ENCODE measurements around the gene SWT1.
"Not testable (repeated sequence)": the region's sequence is repeated elsewhere in the genome, so short reads cannot be mapped to it uniquely, and the experiment has no call there.

The SWT1 gene

GRCh38 chr1:185193756-185194155, 36.8 kb downstream of the SWT1 start:
- no peak for DNase-seq

- not testable (repeated sequence) for DNase-seq
Measured at GRCh38 chr1:185198712-185199111, 41.7 kb downstream of the SWT1 start.

GRCh38 chr1:185200889-185201288, 43.9 kb downstream of the SWT1 start:
- DNase-seq, result no peak

GRCh38 chr1:185207170-185207569, 50.2 kb downstream of the SWT1 start:
- no peak for DNase-seq

GRCh38 chr1:185207980-185208602, 51.1 kb downstream of the SWT1 start:
- DNase-seq, result no peak

- DNase-seq, result no peak
Measured at GRCh38 chr1:185208626-185209180, 51.7 kb downstream of the SWT1 start.

- not testable (repeated sequence) for DNase-seq
Measured at GRCh38 chr1:185209357-185209756, 52.4 kb downstream of the SWT1 start.

- DNase-seq, result no peak
Measured at GRCh38 chr1:185213091-185213490, 56.1 kb downstream of the SWT1 start.

- DNase-seq, result no peak
Measured at GRCh38 chr1:185215911-185216310, 58.9 kb downstream of the SWT1 start.

GRCh38 chr1:185224132-185224531, 67.2 kb downstream of the SWT1 start:
- DNase-seq, result no peak

GRCh38 chr1:185227161-185227560, 70.2 kb downstream of the SWT1 start:
- DNase-seq, result no peak

- DNase-seq, result no peak
Measured at GRCh38 chr1:185228979-185229378, 72.0 kb downstream of the SWT1 start.

GRCh38 chr1:185229981-185230380, 73.0 kb downstream of the SWT1 start:
- DNase-seq, result no peak

- no peak for DNase-seq
Measured at GRCh38 chr1:185232874-185233273, 75.9 kb downstream of the SWT1 start.

GRCh38 chr1:185234183-185234582, 77.2 kb downstream of the SWT1 start:
- DNase-seq, result not testable (repeated sequence)

- DNase-seq, result not testable (repeated sequence)
Measured at GRCh38 chr1:185237176-185237575, 80.2 kb downstream of the SWT1 start.

- DNase-seq, result no peak
Measured at GRCh38 chr1:185237661-185238060, 80.7 kb downstream of the SWT1 start.

GRCh38 chr1:185238447-185238846, 81.5 kb downstream of the SWT1 start:
- DNase-seq, result no peak

- no peak for DNase-seq
Measured at GRCh38 chr1:185239861-185240260, 82.9 kb downstream of the SWT1 start.

GRCh38 chr1:185241127-185241526, 84.2 kb downstream of the SWT1 start:
- no peak for DNase-seq

- DNase-seq, result peak; percentile 68
Measured at GRCh38 chr1:185244015-185244747, 87.2 kb downstream of the SWT1 start.

GRCh38 chr1:185245466-185245865, 88.5 kb downstream of the SWT1 start:
- no peak for DNase-seq

GRCh38 chr1:185249563-185249962, 92.6 kb downstream of the SWT1 start:
- no peak for DNase-seq

GRCh38 chr1:185250063-185250462, 93.1 kb downstream of the SWT1 start:
- no peak for DNase-seq
